Adrenal gland (tissue), 5 donors: Measurements from ENCODE around the gene RALGDS.

Experiments
- POLR2A ChIP-seq, 2 donors: fragments of 450-650 bp; IDR thresholded peaks; one replicate each; pipeline ENCODE4 v1.6.1; 2017; ENCODE audit warnings: antibody characterized with exemption in 2 of 2, mild to moderate bottlenecking in 2 of 2, moderate library complexity in 1 of 2
- TF ChIP-seq, protein P1 (sequence below), 6 experiments: fragments of 450-650 bp in 4 of 6; fragments of 200-600 bp in 2 of 6; sonication (generic) in 1 of 6; IDR thresholded peaks; 1 replicate in 5 of 6; 2 replicates in 1 of 6; pipeline versions ENCODE4 v1.5.1 to v1.8.0; 2016 to 2021; ENCODE audit warnings: antibody characterized with exemption in 6 of 6, mild to moderate bottlenecking in 2 of 6, moderate library complexity in 1 of 6
- donor health status: DM: no; HTN: no; CAD: no.

DNA sequence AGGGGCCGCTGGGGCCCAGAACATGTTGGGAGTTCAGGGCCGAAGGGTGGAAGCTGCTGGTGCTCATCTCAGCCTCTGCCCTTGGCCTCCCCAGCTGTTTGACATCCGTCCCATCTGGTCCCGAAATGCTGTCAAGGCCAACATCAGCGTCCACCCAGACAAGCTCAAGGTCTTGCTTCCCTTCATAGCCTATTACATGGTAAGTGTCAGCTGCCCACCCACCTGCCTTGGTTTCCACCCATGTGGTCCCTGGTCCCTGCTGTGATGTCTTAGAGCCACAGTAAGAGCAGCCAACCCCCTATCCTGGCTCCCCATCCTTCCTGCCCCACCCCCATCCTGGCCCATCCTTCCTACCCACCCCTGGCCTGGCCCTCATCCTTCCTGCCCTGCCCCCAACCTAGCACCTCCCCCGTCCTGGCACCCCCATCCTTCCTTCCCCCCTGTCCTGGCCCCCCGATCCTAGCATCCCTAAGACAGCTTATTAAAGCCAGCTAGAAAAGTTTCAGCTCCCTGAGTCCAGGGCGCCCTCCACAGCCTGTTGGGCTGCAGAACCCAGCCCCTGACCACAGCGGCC lies 69.0 kb downstream of the RALGDS start:
- TF ChIP-seq, protein P1, sequence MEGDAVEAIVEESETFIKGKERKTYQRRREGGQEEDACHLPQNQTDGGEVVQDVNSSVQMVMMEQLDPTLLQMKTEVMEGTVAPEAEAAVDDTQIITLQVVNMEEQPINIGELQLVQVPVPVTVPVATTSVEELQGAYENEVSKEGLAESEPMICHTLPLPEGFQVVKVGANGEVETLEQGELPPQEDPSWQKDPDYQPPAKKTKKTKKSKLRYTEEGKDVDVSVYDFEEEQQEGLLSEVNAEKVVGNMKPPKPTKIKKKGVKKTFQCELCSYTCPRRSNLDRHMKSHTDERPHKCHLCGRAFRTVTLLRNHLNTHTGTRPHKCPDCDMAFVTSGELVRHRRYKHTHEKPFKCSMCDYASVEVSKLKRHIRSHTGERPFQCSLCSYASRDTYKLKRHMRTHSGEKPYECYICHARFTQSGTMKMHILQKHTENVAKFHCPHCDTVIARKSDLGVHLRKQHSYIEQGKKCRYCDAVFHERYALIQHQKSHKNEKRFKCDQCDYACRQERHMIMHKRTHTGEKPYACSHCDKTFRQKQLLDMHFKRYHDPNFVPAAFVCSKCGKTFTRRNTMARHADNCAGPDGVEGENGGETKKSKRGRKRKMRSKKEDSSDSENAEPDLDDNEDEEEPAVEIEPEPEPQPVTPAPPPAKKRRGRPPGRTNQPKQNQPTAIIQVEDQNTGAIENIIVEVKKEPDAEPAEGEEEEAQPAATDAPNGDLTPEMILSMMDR (IDR thresholded peaks at IDR 0.05): no peak
- TF ChIP-seq POLR2A (IDR thresholded peaks at IDR 0.05): no peak
